Rectal smooth muscle tissue (tissue), 1 donor: ENCODE results near the gene TNPO2.
"Not testable (repeated sequence)": the region's sequence is repeated elsewhere in the genome, so short reads cannot be mapped to it uniquely, and the experiment has no call there.

Experiments
- H3K27ac ChIP-seq: one replicate; pipeline ENCODE4 v1.7.0; 2013; ENCODE audit warnings: low read depth, low read length, inconsistent platforms
- H3K27me3 ChIP-seq: one replicate; pipeline ENCODE4 v1.7.0; 2013; ENCODE audit warnings: low read length; ENCODE audit not compliant: control insufficient read depth, insufficient read depth
- H3K36me3 ChIP-seq: one replicate; pipeline ENCODE4 v1.7.0; 2013; ENCODE audit warnings: low read length; ENCODE audit not compliant: control insufficient read depth, insufficient read depth
- H3K4me1 ChIP-seq: one replicate; pipeline ENCODE4 v1.7.0; 2013; ENCODE audit warnings: low read length; ENCODE audit not compliant: control insufficient read depth, insufficient read depth
- H3K4me3 ChIP-seq: one replicate; pipeline ENCODE4 v1.7.0; 2013; ENCODE audit warnings: low read length
- H3K9ac ChIP-seq: one replicate; pipeline ENCODE4 v1.7.0; 2013; ENCODE audit warnings: low read length

The TNPO2 gene

GRCh38 chr19:12695514-12695913 lies 28.2 kb downstream of the TNPO2 start:
- Histone ChIP-seq H3K27me3 (no peaks in the 10 kb centered on the region), H3K36me3 (peaks cover 3% of the 10 kb centered on the region), H3K27ac (no peak overlapping the region), H3K9ac (no peak overlapping the region), H3K4me1 (peaks cover 6% of the 10 kb centered on the region), H3K4me3 (peak overlapping the region; percentile 97)

GRCh38 chr19:12695096-12695495 lies 28.6 kb downstream of the TNPO2 start:
- no peaks in the 10 kb centered on the region for H3K27me3 ChIP-seq
- H3K4me1 ChIP-seq: peaks cover 6% of the 10 kb centered on the region
- no peak overlapping the region for H3K9ac ChIP-seq
- no peak overlapping the region for H3K4me3 ChIP-seq
- peaks cover 3% of the 10 kb centered on the region for H3K36me3 ChIP-seq
- no peak overlapping the region for H3K27ac ChIP-seq

- Histone ChIP-seq H3K36me3 (peaks cover under 1% of the 10 kb centered on the region), H3K27ac (no peak overlapping the region), H3K4me3 (no peak overlapping the region)
Observed at GRCh38 chr19:12694641-12695040, 29.1 kb downstream of the TNPO2 start.

GRCh38 chr19:12692960-12693359 lies 30.8 kb downstream of the TNPO2 start:
- Histone ChIP-seq H3K27ac (no peak overlapping the region), H3K4me1 (peaks cover 6% of the 10 kb centered on the region), H3K9ac (no peak overlapping the region), H3K27me3 (no peaks in the 10 kb centered on the region), H3K4me3 (no peak overlapping the region), H3K36me3 (no peaks in the 10 kb centered on the region)

More at GRCh38 chr19:12694641-12695040, 29.1 kb downstream of the TNPO2 start:
- peaks cover 6% of the 10 kb centered on the region for H3K4me1 ChIP-seq
- no peak overlapping the region for H3K9ac ChIP-seq
- no peaks in the 10 kb centered on the region for H3K27me3 ChIP-seq

GRCh38 chr19:12689581-12690216 lies 34.0 kb downstream of the TNPO2 start:
- H3K27ac ChIP-seq: no peak overlapping the region
- no peaks in the 10 kb centered on the region for H3K27me3 ChIP-seq
- H3K4me3 ChIP-seq: no peak overlapping the region
- no peaks in the 10 kb centered on the region for H3K36me3 ChIP-seq
- H3K4me1 ChIP-seq: no peaks in the 10 kb centered on the region
- no peak overlapping the region for H3K9ac ChIP-seq

- Histone ChIP-seq H3K27ac (no peak overlapping the region), H3K36me3 (no peaks in the 10 kb centered on the region), H3K27me3 (no peaks in the 10 kb centered on the region), H3K4me1 (no peaks in the 10 kb centered on the region), H3K9ac (no peak overlapping the region), H3K4me3 (no peak overlapping the region)
Observed at GRCh38 chr19:12689012-12689411, 34.7 kb downstream of the TNPO2 start.

GRCh38 chr19:12687496-12688196 lies 36.1 kb downstream of the TNPO2 start, which contains the start of gene GNG14:
GNG14 (plus strand) TSS chr19:12687998; CDS start chr19:12688049, 51 bp downstream.
- Histone ChIP-seq H3K36me3 (no peaks in the 10 kb centered on the region), H3K4me3 (no peak within 1 kb of the TSS), H3K27me3 (no peaks in the 10 kb centered on the region), H3K9ac (no peak within 1 kb of the TSS), H3K4me1 (no peaks in the 10 kb centered on the region), H3K27ac (no peak within 1 kb of the TSS)

- Histone ChIP-seq H3K4me3 (no peak overlapping the region), H3K4me1 (no peaks in the 10 kb centered on the region), H3K36me3 (no peaks in the 10 kb centered on the region), H3K27me3 (no peaks in the 10 kb centered on the region), H3K9ac (no peak overlapping the region), H3K27ac (no peak overlapping the region)
Observed at GRCh38 chr19:12685831-12686230, 37.9 kb downstream of the TNPO2 start.

- H3K4me1 ChIP-seq: no peaks in the 10 kb centered on the region
- peak within 1 kb of the TSS; percentile 98 for H3K27ac ChIP-seq
- peaks cover 19% of the 10 kb centered on the region for H3K36me3 ChIP-seq
- peak within 1 kb of the TSS; percentile 92 for H3K9ac ChIP-seq
- peak within 1 kb of the TSS; percentile 100 for H3K4me3 ChIP-seq
- no peaks in the 10 kb centered on the region for H3K27me3 ChIP-seq
Observed at GRCh38 chr19:12681074-12681987, 42.4 kb downstream of the TNPO2 start, which contains the start of gene DHPS. DHPS (minus strand) TSS chr19:12681880; CDS start chr19:12681766, 114 bp downstream.

- H3K36me3 ChIP-seq: peaks cover 31% of the 10 kb centered on the region
- H3K27me3 ChIP-seq: no peaks in the 10 kb centered on the region
- H3K4me3 ChIP-seq: no peak overlapping the region
- no peak overlapping the region for H3K9ac ChIP-seq
- no peaks in the 10 kb centered on the region for H3K4me1 ChIP-seq
- H3K27ac ChIP-seq: no peak overlapping the region
Observed at GRCh38 chr19:12680034-12680433, 43.7 kb downstream of the TNPO2 start.

- not testable (repeated sequence) for H3K4me1 ChIP-seq, H3K27ac ChIP-seq, H3K9ac ChIP-seq, H3K4me3 ChIP-seq, H3K27me3 ChIP-seq
- peaks cover 40% of the 10 kb centered on the region for H3K36me3 ChIP-seq
Observed at GRCh38 chr19:12678039-12678438, 45.7 kb downstream of the TNPO2 start.

- H3K36me3 ChIP-seq: peaks cover 40% of the 10 kb centered on the region
- H3K4me3 ChIP-seq: no peak overlapping the region
- no peak overlapping the region for H3K9ac ChIP-seq
- no peaks in the 10 kb centered on the region for H3K27me3 ChIP-seq
- H3K27ac ChIP-seq: no peak overlapping the region
- no peaks in the 10 kb centered on the region for H3K4me1 ChIP-seq
Observed at GRCh38 chr19:12676928-12677327, 46.8 kb downstream of the TNPO2 start.
